Ureter (tissue), 1 donor: ENCODE measurements around the gene MAP3K7CL. TPM values are rescaled to one million over a fixed set of nuclear protein-coding genes. Genes with fewer than 3 reads are reported as not detected.
A peak's percentile ranks its signal among the peaks of the same experiment; 100 is the strongest.

Experiments
- DNase-seq: peaks from one replicate; pipeline ENCODE4 v3.0.0-alpha.2; 2020; ENCODE audit warnings: low spot score
- total RNA-seq: library from RNA; stranded (reverse); gene quantifications from one replicate; pipeline ENCODE4 v1.2.4, GENCODE V29; 2023
- donor health status: DM: yes; HTN: yes; CAD: no.

MAP3K7CL gene
- total RNA-seq, 1 donor from 2014 or later = 11.5 TPM

- DNase-seq = no peak
These were observed 64.4 kb downstream of the MAP3K7CL start for GRCh38 chr21:29194847-29195246.

DNA sequence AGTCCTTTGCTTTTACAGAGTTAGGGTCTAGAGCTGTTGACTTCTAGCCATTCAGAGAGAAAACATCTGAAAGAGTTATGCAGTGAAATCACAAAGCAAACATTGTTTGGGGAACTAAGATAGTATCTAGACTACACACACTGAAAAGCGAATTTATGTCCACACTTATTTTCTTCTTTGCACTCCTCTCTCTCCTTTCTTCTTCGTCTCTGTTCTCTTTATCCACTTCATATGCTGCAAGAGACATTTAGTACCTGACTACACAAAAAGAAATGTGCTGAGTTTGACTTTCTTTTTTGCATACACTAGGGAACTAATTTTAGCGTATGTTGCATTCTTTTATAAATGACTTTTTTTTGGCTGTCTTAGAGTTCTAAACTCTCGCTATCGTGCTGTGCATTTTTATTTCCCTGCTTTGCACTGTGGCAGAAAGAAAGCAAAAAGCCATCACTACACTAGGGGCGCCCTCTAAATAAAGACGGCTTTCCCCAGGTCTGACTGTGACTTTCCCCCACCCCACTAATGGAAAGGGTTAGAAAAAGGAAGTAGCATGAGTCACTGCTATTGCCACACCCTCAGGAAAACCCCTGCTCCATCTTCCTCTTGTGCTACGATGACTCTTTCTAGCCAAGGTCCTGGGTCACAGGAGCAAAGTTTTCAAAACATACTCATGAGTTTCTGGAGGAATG is 65.7 kb downstream of the MAP3K7CL start:
- peak; percentile 68 for DNase-seq

- DNase-seq = no peak
These were observed 66.3 kb downstream of the MAP3K7CL start for GRCh38 chr21:29196670-29197191.

GRCh38 chr21:29201186-29201585 is 70.7 kb downstream of the MAP3K7CL start:
- DNase-seq = no peak

GRCh38 chr21:29205009-29205408 is 74.6 kb downstream of the MAP3K7CL start:
- DNase-seq = no peak

DNA sequence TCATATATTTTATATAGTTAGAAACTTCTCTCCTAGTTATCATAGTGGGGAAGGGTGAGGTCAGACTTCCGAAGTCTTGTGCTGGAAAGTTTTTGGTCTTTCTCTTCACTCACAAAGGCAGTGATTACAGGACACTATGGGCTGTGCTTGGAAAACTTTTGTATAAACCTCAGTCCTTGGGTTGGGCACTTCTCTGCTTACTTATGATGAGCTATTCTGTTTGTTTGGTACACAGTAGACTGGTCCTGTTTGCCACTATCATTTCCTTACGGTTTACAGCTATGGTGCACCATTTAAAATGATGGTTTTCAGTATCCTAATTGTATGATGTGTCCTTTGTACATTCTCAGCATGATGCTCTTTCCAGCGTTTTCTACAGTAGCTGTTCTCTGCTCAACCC is 75.5 kb downstream of the MAP3K7CL start:
- no peak for DNase-seq

- no peak for DNase-seq
These were observed 76.0 kb downstream of the MAP3K7CL start for GRCh38 chr21:29206445-29206844.

DNA sequence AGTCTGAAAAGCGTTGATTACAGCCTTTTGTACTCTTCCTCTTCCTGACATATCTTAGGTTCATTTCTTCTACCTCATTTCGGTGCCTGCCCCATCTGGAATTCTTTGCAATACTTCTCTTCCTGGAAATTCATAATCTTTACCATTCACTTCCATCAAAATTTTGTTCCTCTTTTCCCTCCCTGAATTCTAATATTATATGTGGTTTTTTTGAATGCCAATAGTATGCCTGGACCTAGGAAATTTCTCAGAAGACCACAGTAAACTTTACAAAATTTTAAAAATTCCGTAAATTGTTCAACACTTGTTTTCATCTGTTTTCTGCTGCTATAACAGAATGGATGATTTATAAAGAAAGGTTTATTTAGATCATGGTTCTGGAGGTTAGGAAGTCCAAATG is 76.8 kb downstream of the MAP3K7CL start:
- DNase-seq = no peak

DNA sequence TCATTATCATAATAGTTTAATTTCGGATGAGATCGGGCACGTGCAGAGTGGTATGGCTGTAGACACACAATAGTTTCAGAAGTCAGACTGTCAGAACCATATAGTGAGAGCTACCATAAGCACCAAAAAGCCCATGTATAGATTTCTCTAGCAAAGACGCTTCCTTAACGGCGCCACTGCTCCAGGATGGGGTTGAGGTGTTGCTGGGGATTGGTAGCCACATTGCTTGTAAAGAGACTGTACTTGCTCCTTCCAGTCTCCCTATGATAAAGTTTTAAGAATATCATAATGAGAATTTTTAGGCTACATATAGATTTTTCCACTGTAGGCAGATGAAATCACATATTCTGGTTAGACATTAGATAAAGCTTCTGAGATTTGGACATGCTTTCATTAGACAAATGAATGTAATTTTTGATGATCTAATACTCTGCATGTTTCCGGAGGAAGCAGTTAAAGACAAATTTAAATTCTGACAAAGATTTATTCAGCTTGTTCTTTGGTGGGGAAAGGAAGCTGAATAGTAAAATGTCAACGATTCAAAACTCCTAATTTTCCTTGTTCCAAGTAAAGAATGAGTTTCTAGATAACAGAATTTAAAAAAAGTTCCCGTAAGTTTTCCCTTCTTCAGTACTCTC is 77.7 kb downstream of the MAP3K7CL start:
- DNase-seq = no peak

DNA sequence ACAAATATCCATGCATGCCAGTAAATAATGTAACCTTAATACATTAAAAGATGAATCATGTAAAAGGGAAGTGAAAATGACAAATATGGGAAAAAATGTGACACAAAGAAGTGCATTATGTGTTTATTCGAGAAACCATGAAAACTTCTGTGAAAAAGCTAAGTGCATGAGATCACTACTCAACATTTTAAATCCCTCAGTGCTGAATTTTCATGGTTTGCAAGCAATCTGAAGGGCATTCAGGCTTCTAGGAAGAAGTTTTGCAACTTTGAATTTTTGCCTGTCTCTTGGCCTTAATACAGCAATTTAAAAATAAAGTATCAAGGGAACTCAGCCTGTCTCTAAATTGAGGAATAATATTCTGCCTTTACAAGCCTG is 78.2 kb downstream of the MAP3K7CL start:
- DNase-seq = no peak

DNA sequence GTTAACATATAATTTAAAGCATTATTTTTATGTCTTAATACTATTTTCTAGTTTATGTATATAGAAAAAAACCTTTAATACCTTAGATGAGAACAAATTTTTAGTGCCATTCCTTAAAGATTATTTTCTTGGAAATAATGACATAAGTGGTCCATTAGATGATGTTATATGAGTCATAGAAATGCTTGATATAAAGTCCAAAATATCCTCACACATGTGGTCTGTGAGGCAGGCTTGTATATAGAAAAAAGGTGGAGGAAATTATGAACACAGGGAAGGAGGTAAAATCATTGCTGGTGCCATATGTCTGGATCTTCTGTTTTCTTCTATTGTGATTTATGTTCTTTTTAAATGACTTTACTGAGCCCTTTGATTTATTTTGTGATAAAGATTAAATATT is 79.3 kb downstream of the MAP3K7CL start:
- no peak for DNase-seq

- no peak for DNase-seq
These were observed 80.8 kb downstream of the MAP3K7CL start for GRCh38 chr21:29211205-29211604.

GRCh38 chr21:29212446-29212845 is 82.0 kb downstream of the MAP3K7CL start:
- DNase-seq = no peak

DNA sequence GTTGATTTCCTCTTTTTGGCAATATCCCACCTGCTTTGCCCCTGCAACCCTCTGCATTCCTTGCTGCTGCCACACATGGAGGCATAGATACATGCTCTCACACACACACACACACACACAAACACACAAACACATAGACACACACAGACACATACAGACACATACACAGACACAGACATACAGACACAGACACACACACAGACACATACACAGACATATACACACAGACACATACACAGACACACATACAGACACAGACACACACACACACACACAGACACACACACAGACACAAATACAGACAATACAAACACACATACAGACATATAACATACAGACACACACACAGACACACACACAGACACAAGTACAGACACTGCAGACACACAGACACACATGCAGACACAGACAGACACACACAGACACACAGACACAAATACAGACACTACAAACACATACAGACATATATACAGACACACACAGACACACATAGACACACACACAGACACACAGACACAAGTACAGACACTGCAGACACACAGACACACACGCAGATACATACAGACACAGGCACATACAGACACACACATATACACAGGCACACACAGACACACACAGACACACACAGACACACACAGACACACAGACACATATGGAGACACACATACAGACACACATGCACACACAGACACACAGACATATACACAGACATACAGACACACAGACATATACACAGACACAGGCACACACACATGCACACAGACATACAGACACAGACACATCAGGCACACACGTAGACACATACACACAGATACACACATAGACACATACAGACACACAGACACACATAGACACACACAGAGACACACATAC is 83.3 kb downstream of the MAP3K7CL start:
- no peak for DNase-seq

GRCh38 chr21:29215709-29216108 is 85.3 kb downstream of the MAP3K7CL start:
- no peak for DNase-seq

DNA sequence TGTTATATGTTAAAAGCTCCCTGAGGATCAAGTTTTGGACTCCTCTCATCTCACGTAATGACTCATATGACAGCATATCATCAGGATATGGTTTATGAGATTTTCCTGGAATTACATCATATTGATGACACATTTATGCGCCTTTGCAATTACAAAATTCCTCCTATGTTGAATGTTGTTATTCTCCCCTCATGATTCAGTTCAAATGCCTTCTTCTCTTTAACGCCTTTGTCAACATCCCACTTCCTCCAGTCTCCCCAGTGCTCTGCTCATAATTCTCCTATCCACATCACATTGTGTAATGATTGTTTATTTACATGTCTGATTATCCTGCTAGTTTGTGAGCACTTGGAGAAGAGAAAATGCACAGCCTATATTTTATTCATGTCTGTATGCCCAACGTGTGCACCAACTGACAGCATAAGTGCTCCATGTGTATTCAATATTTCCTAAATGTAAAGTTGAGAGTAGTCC is 87.4 kb downstream of the MAP3K7CL start:
- no peak for DNase-seq

DNA sequence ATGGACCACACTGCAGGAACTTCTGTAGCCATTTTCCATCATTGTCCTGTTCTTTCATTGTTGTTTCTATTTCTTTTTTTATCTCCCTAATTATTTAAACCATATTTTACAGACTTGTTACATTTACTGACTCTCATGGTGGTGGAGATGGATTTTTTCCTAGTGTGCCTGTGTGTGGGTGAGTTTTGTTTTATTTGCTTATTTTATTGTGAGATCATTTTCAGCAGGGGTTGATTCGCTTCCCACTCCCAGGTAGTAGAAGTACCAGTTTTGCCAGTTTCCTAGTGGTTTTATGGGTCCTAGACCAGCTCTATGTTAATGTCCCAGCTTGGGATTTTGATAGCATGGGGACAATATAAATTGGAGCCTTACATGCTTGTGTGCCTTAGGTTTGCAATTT is 88.3 kb downstream of the MAP3K7CL start:
- DNase-seq = no peak

DNA sequence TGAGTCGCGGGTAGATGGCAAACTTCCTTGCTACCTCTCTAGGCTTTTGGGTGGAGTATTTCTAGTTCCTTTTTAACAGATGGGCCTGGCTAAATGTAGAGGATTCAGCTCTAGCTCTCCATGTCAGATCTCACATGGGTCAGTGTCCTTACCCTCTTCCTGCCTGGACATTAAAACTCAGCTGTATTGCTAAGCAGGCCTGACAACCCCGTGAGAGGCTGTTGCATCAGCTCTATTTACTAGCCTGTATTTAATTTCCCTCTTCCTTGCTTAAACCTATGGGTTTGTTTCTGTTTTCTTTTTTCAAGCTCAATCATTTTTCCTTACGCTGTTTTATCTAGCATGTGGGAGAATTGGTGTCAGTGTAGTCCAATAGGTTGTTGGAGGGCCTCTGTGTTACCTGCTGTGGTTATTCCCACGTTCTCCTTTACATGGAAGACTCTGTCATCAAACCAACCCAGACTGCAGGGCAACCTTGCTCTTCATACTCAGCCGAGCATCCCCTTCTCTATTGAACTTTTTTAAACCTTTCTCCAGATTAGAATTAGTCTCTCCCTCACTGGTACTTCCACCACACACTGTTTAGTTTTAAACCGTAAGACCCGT is 88.8 kb downstream of the MAP3K7CL start:
- no peak for DNase-seq

DNA sequence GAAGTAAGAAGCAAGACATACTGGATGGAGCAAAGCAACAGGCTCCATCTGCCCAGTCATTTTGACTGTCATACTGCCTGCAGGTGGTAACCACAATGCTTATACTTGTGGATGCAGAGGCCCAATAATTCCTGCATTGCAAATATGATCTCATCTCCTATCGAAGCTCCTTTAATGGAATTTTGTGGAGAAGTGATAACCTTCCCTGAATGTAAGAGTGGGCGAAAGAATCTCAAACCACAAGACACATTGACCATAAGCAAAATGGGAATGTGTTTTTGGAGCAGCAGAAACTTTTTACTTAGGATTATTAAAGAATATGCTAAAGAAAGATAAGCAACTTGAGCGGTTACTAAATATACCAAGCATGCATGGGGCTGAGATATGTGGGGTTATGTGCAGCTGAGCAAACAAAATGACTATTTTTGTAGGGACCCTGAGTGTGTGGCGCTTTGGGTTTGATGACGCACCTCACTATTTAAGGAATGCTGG is 90.9 kb downstream of the MAP3K7CL start:
- DNase-seq = no peak

DNA sequence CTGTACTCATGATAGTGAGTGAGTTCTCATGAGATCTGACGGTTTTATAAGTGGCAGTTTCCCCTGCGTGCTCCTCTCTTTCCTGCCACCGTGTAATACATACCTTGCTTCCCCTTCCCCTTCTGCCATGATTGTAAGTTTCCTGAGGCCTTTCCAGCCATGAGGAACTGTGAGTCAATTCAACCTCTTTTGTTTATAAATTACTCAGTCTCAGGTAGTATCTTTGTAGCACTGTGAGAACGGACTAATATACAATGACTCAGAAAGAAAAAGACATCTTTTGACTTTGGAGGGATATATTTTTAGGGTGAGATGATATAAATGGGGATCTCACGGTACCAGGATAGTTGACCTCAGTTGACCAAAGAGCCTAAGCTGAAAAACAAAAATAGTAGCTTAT is 93.6 kb downstream of the MAP3K7CL start:
- no peak for DNase-seq
